CD4-positive, alpha-beta T cell treated with Interleukin-1 beta for 1 hour (primary cell): ENCODE results near the gene ASB13.

Experiments used
- DNase-seq, 2 donors: peaks; one replicate each; pipeline ENCODE4 v3.0.0-alpha.2; 2020 to 2022

ASB13 gene, protein sequence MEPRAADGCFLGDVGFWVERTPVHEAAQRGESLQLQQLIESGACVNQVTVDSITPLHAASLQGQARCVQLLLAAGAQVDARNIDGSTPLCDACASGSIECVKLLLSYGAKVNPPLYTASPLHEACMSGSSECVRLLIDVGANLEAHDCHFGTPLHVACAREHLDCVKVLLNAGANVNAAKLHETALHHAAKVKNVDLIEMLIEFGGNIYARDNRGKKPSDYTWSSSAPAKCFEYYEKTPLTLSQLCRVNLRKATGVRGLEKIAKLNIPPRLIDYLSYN

GRCh38 chr10:5666008-5666840 lies at the start of gene ASB13:
ASB13 (minus strand) TSS chr10:5666595; CDS start chr10:5666551, 44 bp downstream.
- DNase-seq = peak; percentile 22 to 35

DNA sequence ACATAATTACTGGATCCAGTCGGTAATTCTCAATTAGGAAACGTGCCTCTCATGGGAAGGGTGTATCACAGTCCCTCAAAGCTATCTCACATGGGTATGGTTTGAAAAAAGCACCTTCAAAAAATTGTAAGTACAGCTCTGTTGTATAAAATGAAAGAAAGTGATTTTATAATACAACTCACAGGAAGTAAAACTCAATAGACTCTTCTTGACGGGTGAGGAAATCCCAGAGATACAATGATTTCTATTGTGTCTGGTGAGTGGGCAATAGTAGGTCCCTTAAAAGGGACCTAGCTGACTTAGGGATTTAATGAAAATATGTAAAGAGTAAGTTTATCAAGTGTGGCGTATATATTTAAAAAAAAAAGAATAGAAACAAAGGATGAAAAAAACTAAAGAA lies 45.2 kb upstream of the ASB13 start:
- DNase-seq = peak in 1 of 2 donors; percentile 4

- DNase-seq = no peak
Measured at GRCh38 chr10:5710859-5711258, 44.5 kb upstream of the ASB13 start.

- DNase-seq = no peak
Measured at GRCh38 chr10:5709865-5710264, 43.5 kb upstream of the ASB13 start.

DNA sequence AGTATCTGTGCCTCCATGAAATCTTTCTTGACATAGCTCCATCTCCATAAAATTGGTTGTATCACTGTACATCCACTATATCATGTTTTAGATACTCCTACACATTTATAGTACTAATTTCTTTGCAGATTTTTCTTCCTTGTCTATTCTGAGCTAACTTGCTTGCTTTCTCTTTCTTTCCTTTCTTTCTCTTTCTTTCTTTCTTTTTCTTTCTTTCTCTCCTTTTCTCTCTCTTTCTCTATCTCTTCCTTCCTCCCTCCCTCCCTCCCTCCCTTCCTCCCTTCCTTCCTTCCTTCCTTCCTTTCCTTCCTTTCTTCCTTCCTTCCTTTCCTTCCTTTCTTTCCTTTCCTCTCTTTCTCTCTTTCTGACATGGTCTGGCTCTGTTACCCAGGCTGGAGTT lies 42.0 kb upstream of the ASB13 start:
- DNase-seq = no peak

GRCh38 chr10:5698062-5698461 lies 31.7 kb upstream of the ASB13 start:
- DNase-seq = no peak

GRCh38 chr10:5697342-5697741 lies 30.9 kb upstream of the ASB13 start:
- DNase-seq = no peak

DNA sequence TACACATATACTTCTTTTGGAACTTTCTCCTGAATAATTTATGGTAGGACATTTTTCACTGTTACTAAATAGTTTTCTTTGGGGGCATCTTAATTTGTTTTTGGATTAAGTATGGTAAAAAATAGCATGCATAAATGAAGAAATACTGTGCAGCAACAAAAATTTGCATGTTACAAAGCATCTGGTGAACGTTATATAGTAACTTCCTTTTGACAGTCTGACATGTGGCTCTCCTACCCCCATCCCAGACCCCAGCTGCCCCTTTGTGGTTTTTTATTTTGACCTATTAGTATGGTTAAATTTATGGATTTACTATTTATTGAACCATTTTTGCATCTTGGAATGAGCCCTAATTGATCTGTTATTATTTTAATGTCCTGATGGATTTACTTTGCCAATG lies 28.2 kb upstream of the ASB13 start:
- DNase-seq = no peak

DNA sequence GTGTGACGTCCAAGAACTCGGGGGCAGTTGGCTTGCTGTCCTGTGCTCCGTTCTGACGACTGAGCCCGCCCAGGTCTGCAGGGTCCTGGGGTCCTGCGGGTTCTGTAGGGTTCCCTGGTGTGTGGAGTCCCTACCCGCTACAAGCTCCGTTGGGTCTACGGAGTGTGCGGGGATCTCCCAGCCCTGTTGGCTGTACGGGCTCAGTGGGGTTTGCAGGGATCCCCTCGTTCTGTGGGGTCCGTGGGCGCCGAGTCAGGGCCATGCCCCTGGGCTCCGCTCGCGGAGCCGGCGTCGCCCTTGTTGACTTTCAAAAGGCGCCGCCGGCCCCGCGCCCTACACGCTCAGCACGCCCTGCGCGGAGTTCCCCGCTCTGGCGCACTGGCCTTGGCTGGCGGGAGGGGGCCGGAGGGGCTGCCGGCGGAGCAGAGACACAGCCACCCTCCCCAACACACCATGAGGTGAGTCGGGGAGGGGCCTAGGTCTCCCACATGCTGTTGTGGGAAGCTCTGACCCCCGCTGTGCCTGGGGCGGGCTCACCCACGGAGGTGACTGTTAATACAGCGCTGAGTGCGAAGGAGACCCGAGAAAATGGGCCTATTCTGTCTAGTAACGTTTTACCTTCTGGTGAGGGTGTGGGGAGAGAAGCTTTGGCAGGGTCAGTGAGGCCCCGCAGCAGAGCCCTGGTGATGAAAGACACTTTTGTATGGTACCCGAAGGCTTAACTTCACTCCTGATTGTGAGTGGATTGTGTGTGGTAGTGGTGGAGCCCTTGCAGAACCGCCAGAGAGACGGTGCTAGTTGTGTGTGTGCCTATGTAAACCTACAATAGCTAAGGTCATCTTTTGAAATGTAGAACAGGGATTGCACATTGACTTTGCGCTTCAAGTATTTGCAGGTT lies 26.3 kb upstream of the ASB13 start:
- DNase-seq = peak; percentile 70 to 73

DNA sequence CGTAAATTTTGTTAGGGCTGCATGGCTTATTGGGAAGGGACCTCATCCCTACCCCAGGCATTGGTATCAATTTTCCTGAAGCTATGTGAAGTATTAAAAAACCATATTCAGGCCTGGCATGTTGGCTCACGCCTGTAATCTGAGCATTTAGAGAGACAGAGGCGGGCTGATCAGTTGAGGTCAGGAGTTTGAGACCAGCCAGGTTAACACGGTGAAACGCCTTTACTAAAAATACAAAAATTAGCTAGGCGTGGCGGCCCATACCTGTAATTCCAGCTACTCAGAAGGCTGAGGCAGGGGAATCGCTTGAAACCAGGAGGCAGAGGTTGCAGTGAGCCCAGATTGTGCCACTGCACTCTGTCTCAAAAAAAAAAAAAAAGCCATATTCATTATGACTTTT lies 25.4 kb upstream of the ASB13 start:
- no peak for DNase-seq

DNA sequence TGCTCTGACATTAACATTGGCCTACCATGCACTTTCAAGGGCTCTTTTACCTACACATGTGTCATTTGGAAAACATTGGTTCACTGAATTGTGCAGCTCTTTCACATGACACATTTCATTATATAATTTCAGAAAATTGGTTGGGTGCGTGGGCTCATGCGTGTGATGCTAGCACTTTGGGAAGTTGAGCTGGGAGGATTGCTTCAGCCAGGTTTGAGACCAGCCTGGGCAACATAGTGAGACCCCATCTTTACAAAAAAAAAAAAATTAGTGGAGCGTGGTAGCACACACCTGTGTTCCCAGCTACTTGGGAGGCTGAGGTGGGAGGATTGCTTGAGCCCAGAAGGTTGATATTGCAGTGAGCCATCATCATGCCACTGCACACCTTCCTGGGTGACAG lies 22.2 kb upstream of the ASB13 start:
- DNase-seq = no peak

DNA sequence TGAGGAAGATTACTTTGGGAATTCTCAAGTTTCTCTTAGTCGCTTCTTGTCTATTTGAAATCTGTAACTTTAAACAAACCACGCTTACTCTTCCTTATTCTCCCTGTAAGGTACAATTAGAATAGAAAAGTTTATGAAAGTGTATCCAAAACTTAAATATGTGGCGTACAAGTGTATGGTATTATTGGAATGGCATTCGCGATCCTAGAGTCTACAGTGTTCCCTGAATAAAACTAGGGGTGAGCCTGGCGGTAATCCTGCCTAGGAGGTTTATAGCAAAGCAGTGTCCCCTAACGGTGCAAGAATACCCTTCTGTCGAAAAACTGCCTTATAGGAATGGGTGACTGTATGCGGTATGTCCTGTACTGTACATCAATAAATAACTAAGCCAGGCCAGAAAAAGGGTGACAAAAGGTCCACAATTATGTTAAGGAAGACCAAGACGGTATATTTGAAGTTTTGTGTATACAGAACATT lies 19.4 kb upstream of the ASB13 start:
- no peak for DNase-seq

DNA sequence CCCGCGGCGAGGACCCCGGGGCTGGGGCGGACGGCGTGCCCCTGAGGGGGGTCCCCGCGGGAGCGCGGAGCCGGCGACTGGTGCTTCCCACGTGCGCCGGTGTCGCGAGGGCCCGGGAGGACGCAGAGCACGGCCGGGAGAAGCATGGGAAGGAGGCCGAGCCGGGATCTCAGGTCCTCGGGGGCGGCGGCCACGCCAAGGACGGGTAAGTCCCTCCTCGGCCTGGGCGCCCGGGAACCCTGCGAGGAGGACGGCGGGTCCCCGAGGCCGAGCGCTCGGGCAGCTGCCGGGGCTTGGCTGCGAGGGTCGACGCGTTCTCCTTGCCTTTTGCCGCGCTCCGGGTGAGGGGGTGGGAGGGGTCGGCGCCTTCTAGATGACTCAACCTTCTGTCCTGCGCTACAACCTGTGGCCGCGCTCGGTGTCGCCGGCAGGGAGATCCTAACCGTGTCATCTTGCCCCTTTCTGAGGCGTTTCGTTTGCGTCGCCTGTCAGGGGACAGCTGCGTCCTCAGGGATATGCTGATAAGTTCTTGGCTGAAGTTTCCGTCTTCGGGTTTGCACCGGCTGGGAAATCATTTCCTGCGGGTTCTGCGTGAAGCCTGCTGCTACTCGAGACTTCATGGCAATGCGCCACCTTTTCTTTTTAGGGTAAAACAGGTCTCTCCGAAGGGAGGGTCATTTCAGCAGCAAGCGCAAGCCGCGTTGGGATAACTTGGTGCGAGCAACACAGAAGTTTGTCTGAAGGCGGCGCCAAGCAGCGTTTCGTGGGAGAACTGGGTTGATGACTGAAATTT lies 18.8 kb upstream of the ASB13 start:
- peak; percentile 57 to 60 for DNase-seq

DNA sequence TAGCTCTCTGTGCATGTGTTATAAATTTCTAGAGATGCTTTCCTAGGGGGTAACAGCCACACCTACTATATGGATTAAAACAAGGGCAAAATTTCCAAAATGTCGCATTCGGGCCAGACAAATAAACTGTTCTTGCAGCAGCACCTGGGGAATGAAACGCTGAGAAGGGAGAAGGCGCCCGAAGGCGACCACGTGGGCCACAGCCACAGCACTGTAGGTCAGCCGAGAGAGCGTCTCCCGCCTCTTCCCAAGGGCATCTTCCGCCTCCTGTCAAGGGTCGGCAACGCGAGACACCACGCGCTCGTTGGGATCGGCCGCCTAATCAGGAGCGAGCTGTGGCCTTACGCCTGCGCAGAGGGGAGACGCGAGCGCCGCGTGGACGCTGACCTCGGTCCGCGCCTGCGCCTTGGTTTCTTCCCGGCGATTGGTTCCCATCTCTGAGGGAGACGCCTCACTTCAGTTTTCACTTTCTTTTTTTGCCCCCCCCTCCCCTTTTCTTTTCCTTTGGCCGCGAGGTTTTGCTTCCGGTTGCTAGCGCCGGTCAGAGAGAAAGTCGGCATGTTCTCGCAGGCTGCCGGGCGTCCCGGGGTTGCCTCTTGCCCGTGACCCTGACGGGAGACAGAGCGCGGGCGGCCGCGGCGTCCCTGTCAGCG lies 18.0 kb upstream of the ASB13 start, which contains the start of gene TASOR2:
Gene TASOR2 (plus strand): TSS at position 521 of the 653 bp plus-strand sequence. CDS start 35,805 bp downstream, outside the sequence.
- DNase-seq = peak; percentile 96 to 97

- no peak for DNase-seq
Measured at GRCh38 chr10:5683065-5683464, 16.7 kb upstream of the ASB13 start.

DNA sequence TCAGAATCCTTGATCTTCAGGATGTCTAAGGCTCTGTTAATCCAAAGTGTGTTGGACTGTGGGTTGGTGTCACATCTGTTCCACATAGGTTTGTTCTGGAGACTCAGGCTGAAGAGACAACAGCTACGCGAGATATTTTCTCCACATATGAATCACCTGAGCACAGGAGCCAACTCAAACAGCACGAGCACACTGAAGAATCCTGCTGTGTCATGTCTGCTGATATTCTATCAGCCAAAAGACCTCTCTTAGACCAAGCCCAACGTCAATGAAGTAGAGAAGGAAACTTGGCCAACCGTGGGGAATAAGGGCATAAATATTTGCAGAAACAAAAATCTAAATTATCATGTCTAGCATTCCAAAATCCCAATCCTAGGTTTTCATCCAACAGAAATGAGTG lies 15.5 kb upstream of the ASB13 start:
- no peak for DNase-seq

- no peak for DNase-seq
Measured at GRCh38 chr10:5679606-5680005, 13.2 kb upstream of the ASB13 start.

DNA sequence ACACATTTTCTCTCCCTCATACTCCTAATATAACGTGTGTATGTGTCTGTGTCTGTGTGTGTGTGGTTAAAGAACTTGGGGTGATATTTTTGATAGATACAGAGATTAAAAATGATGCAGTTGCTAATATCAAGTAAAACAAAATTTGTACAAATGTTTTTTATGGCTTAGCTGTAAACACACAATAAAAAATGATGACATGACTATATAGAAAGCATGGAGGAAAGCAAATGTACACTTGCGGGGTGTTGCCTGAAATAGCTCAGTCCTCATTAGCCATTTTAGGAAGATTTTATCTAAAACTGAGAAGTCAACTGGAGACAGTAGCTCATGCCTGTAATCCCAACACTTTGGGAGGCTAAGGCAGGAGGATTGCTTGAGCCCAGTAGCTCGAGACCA lies 12.6 kb upstream of the ASB13 start:
- DNase-seq = no peak

DNA sequence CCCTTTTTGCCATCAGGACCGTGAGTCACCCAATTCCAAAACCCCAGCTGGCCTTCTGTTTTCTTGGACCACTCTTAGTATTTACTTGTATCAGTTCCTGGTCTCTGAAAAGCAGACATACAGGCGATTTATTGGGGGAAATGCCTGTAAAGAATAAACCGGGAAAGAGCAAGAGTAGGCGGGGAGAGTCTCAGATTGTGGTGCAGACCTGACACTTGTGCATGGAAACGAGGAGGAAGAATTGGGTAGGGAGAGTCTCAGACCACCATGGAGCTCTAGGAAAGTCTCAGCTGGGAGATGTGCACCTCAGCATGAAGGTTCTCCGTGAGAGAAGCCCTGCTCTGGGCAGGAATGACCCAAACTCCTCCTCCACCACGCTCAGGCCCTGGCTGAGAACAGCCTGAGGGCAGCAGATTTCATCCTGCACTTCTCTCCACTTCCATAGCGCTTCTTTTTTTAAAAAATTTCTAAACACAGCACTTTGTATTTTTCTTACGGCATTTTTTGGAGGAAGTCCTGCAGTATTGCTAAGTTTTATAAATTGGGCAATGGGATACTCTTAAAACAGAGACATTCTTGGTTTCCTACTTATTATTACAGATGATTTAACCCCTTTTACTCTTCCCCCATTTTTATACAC lies 12.1 kb upstream of the ASB13 start:
- DNase-seq = no peak

DNA sequence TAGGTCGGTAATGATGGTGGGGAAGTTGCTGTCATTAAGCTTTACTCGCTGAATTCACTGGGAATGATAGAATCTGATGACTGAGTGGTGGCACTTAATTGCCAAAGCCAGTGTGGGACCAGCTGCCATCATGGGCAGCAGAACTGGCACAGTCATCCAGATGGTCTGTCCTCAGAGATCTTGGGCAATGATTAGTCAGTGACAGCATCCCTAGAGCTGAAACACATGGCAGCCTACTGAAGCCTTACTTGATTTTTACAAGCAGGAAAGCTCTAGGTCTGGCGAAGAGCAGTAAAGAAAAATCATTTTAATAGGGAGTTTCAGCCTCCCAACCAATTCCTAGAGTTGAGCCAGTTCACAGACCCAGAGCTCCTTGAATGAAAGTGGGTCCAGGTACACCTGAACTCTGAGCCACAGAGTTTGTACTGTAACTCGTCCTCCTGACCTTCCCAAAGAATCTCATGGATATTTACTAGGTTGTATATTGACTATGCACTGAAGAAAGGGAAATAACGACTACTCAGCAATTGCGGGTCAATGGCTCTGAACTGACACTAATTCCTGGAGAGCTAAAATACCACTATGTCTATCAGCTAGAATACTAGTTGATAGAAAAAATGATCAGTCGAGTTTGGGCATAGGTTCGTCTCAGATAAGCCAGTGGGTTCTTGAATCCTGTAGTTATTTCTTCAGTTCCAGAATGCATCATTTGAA lies 4.4 kb upstream of the ASB13 start:
- no peak for DNase-seq
